ENCODE data around the gene TMED8. TPM values are rescaled to one million over a fixed set of nuclear protein-coding genes. Genes with fewer than 3 reads are reported as not detected.

Gene TMED8
- total RNA-seq, 5 donors from 2014 or later (not counting 1 experiment from before 2014, with no cell fraction given): 6.6 to 8.9 (median 7.5) TPM

Other genes starting within 250 kb of the TMED8 start
- under 1 TPM in 1 of 5 donors, not detected in 4; 0.06 TPM for gene ZDHHC22, start 235.3 kb downstream of the TMED8 start, total RNA-seq
- 1 to 10 TPM in 3 of 5 donors, under 1 TPM in 2; 0.76 to 2.6 (median 1.3) TPM for gene TMEM63C, start 195.3 kb downstream of the TMED8 start, total RNA-seq
- not detected for gene NGB, start 105.9 kb downstream of the TMED8 start, total RNA-seq
- 10 to 100 TPM; 11.4 to 14.3 (median 13.2) TPM for gene POMT2, start 56.2 kb downstream of the TMED8 start, total RNA-seq
- gene GSTZ1, start 56.1 kb downstream of the TMED8 start, total RNA-seq: 10 to 100 TPM in 3 of 5 donors, 1 to 10 TPM in 2; 7.1 to 16.3 (median 13.6) TPM
- gene SAMD15, start 285 bp upstream of the TMED8 start, total RNA-seq: under 1 TPM in 4 of 5 donors, not detected in 1; 0.15 to 0.75 (median 0.33) TPM
- 1 to 10 TPM in 3 of 5 donors, under 1 TPM in 2; 0.33 to 1.7 (median 1.2) TPM for gene NOXRED1, start 46.4 kb upstream of the TMED8 start, total RNA-seq
- 10 to 100 TPM; 15.6 to 24.1 (median 18.2) TPM for gene VIPAS39, start 80.5 kb upstream of the TMED8 start, total RNA-seq
- gene AHSA1, start 81.0 kb upstream of the TMED8 start, total RNA-seq: 100 to 1,000 TPM in 1 of 5 donors, 10 to 100 TPM in 4; 59.8 to 101 (median 88.4) TPM
- not detected for gene ISM2, start 121.7 kb upstream of the TMED8 start, total RNA-seq
- gene SPTLC2, start 239.5 kb upstream of the TMED8 start, total RNA-seq: 10 to 100 TPM; 20.8 to 33.7 (median 26.2) TPM

All from T-cell (primary cell).